GM19395 (cell line): ENCODE measurements around the gene C1orf56.
"Not testable (repeated sequence)": the region's sequence is repeated elsewhere in the genome, so short reads cannot be mapped to it uniquely, and the experiment has no call there.

Source experiments
- ATAC-seq: cut with Tn5 transposase; IDR thresholded peaks from one replicate; pipeline ENCODE4 v1.9.1; 2021; ENCODE audit warnings: mild to moderate bottlenecking, moderate library complexity; ENCODE audit not compliant: unreplicated experiment

The C1orf56 gene

DNA sequence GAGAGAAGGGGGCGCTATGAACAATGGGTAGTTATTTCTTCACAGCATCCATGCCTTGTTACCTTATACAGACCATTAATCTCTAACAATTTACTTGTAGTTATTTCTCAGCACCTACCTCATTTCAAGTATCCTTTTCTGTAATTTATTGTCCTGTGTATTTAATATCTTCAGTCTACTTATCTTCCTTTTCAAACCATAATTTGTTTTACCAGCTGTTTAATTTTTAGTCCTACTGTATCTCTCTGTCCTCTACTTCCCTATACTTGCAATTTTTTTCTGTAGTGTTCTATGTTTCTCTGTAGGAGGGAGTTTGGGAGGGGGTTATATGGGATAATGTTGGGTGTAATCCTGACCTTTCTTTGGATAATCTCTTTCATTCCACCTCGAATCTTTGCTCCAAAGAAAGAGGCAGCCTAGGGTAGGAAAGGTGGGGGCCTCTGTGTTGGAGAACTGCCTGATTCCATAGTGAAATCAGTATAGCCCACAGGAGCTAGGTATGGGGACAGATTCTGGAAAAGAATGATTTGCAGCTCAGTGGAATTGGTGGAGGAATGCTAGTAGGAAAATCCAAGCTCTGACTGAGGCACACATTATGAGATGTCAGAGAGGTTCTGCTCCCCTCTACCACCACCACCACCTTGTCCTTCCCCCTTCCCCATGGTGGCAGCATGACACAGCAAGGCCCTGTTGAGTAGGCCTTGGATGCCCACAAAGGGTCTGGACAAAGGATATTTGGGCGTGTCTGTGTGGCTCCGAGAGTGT is 13.3 kb downstream of the C1orf56 start:
- ATAC-seq: no peak

DNA sequence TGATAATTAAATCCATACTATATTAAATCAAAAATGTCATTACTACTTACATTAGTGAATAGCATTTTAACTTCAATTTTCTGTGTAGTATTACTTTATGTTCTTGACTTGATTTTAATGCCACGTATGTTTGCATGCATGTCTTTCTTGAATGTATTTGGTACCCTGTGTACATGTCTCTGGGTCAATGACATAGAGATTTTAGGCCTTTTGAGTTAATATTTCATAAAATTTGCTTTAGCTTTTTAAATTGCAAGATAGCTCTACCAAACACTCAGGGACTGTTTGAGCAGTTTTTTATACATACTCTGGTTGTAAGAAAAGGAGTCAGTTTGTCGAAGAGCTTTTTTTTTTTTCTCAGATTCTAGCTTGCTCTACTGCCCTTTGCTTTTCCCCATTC is 14.2 kb downstream of the C1orf56 start:
- no peak for ATAC-seq

DNA sequence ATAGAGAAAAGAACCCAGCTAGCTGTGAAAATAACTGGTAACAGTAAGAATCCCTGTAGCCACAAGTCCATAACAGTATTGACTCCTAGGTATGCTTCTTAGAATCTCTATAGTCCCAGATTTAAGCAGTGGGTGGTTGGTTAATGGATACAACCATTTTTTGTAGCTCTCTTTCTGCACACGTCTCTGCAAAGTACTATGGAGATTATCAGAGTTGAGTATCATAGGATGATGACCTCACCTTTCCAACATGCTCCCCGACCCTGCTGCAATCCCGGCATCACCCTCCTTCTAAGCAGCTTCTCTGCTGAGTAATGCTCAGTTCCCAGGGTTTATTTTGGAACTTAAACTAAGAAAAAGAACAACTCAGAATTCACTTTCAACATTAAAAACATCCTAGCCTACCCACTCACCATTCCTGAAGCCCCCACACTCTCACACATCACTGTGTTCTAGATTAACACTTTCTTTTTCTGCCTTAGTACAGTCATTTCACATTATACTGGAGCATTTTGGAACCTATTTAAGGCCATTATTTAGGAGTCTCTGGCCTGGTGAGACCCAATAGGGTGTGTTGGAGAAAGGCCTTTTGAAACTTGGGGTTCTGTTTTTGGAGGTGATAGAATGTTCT is 15.3 kb downstream of the C1orf56 start:
- no peak for ATAC-seq

DNA sequence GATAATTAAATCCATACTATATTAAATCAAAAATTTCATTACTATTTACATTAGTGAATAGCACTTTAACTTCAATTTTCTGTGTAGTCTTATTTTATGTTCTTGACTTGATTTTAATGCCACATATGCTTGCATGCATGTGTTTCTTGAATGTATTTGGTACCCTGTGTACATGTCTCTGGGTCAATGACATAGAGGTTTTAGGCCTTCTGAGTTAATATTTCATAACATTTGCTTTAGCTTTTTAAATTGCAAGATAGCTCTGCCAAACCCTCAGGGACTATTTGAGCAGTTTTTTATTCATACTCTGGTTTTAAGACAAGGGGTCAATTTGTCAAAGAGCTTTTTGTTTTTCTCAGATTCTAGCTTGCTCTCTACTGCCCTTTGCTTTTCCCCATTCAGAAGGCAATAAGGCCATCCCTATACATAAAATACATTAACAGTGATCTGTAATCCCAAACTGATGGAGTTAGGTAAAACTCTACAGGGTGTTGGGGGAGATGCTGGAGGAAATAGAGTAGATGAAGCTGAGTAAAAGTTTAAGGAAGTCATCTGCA is 17.6 kb downstream of the C1orf56 start:
- no peak for ATAC-seq

DNA sequence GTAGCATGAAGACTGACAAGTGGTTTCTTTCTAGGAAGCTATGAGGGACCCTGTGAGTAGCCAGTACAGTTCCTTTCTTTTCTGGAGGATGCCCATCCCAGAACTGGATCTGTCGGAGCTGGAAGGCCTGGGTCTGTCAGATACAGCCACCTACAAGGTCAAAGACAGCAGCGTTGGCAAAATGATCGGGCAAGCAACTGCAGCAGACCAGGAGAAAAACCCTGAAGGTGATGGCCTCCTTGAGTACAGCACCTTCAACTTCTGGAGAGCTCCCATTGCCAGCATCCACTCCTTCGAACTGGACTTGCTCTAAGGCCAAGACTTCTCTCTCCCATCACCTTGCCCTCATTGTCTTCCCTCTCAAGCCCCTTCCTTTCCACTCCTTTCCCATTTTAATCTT is 19.6 kb downstream of the C1orf56 start:
- no peak for ATAC-seq

DNA sequence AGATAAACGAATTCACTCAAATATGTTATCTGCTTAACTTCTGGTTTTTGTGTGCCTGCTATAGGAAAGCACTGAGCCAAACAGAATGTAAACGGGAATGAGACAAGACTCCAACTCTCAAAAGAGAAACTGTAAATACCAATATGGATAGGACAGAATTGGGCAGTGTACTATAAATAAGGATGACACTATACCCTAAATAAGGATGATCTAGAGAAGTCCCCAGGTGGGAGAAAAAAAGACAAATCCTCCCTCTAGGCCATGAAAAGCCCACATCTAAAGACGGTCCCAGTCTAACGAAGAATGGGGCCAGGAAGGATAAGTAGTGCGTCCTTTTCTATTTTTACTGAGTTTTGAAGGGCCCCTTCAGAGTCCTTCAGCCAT is 21.5 kb downstream of the C1orf56 start:
- ATAC-seq: no peak

DNA sequence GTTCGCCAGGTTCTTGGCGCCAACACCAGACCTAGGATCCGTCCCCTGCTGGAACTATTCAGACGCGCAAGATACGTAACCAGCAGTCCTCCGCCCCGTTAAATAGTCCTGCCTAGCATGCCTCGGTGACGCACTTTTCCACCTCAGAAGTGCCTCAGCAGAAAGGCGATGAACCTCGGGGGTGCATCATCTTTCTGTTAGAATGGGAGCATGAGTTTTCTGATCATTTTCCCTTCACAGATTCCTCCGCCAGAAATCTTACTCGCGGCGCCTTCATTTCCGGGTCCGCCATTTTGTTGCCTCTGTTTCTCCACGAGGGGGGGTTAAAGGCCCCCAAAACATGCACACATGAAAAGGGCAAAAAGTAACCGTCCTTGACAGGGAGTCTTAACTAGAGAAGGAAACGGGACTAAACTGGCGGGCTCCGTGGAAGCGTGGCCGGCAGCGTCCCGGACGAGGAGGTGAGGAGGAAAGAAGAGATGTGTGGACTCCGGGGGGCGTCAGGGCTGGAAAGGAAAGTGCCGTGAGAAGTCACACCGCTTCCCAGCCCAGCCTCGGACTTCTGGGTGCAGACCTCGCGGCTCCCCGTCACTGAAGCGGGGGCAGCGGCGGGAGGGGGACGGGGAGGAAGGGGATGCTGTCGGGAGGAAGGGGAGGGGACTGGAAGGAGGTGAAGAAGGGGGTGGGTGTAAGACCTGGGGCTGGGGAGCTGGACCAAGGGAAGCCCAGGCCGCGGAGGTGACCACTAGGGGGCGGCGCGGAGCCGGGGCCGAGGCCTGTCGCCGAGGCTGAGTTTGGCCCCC is 23.1 kb downstream of the C1orf56 start, which contains the start of gene GABPB2:
GABPB2 (plus strand) TSS at position 288 of the 803 bp plus-strand sequence. CDS start 17,429 bp downstream, outside the sequence.
- ATAC-seq: peak; percentile 79

DNA sequence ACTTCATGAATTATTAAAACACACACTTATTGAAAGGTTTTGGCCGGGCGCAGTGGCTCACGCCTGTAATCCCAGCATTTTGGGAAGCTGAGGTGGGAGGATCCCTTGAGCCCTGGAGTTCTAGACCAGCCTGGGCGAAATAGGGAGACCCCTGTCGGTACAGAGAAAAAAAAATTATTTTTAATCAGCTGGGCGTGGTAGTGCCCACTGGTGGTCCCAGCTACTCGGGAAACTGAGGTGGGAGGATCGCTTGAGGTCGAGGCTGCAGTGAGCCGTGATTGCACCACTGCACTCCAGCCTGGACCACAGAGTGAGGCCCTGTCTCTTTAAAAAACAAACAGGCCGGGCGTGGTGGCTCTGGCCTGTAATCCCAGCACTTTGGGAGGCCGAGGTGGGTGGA is 24.7 kb downstream of the C1orf56 start:
- ATAC-seq: no peak

DNA sequence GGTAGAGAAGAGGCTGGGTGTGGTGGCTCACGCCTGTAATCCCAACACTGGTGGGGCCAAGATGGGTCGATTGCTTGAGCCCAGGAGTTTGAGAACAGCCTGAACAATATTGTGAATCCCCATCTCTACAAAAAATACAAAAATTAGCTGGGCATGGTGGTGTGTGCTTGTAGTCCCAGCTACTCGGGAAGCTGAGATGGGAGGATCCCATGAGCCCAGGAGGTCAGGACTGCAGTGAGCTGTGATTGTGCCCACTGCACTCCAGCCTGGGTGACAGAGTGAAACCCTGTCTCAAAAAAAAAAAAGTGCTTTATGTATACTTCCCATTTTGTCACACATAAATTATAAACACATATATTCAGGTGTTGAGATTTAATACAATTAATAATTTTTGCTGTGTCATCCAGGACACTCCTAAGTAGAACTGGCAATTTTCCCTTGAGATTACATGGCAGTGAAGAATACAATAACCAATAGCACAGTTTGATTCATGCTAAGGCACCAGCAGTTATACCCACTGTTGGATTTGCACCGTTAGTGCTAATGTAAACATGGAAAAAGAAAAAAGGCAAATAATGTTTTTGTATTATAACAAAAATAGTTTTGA is 38.5 kb downstream of the C1orf56 start:
- ATAC-seq: no peak

DNA sequence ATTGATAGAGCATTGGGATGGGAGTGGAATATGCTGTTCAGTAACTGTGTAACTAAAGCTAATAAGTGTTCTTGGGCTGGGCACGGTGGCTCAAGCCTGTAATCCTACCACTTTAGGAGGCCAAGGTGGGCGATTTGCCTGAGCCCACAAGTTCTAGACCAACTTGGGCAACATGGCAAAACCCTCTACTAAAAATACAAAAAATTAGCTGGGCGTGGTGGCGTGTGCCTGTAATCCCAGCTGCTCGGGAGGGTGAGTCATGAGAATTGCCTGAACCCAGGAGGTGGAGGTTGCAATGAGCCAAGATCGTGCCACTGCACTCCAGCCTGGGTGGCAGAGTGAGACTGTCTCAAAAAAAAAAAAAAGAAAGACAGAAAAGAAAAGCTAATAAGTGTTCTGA is 49.9 kb downstream of the C1orf56 start:
- not testable (repeated sequence) for ATAC-seq

DNA sequence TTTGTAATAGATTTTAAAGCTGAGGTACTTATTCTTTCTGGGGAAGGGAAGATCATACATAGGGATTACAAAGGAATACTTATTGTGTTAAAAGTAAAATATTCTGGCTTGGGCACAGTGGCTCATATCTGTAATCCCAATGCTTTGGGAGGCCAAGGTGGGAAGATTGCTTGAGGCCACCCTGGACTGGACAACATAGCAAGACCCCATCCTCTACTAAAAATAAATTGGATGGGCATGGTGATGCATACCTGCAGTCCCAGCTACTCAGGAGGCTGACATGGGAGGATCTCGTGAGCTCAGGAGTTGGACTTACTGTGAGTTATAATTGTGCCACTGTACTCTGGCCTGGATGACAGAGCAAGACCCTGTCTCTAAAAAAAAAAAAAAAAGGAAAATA is 50.6 kb downstream of the C1orf56 start:
- ATAC-seq: no peak
